Neural cell (in vitro differentiated cells): ENCODE data around the gene SLC4A1. TPM values are rescaled to one million over a fixed set of nuclear protein-coding genes. Genes with fewer than 3 reads are reported as not detected.
A peak's percentile ranks its signal among the peaks of the same experiment; 100 is the strongest.

Source experiments
- H2AFZ ChIP-seq: fragments of 200-600, 300-800 bp; sonication (generic), shearing (Covaris generic); 2 replicates; pipeline ENCODE4 v1.6.0; 2014; ENCODE audit warnings: low read depth, mild to moderate bottlenecking, antibody characterized with exemption, low read length, moderate library complexity
- H3F3A ChIP-seq: fragments of 200-600 bp; shearing (Covaris generic); 2 replicates; pipeline ENCODE4 v1.6.1; 2016; ENCODE audit warnings: mild to moderate bottlenecking, moderate library complexity, mixed read lengths, antibody characterized with exemption, low read length; ENCODE audit not compliant: insufficient read depth, poor library complexity, severe bottlenecking
- H3K27ac ChIP-seq: fragments of 200-600, 300-800 bp; sonication (generic), shearing (Covaris generic); 2 replicates; pipeline ENCODE4 v1.5.1; 2014; ENCODE audit warnings: mild to moderate bottlenecking, low read length, moderate library complexity
- H3K27me3 ChIP-seq: fragments of 300-800, 200-600 bp; sonication (generic), shearing (Covaris generic); 2 replicates; pipeline ENCODE4 v1.6.0; 2014; ENCODE audit warnings: mild to moderate bottlenecking, low read depth, low read length, moderate library complexity; ENCODE audit not compliant: insufficient read depth
- H3K36me3 ChIP-seq: fragments of 300-800, 200-600 bp; sonication (generic), shearing (Covaris generic); 2 replicates; pipeline ENCODE4 v1.5.1; 2014; ENCODE audit warnings: mild to moderate bottlenecking, antibody characterized with exemption, low read length, moderate library complexity; ENCODE audit not compliant: insufficient read depth
- H3K4me2 ChIP-seq: fragments of 300-800, 200-600 bp; sonication (generic), shearing (Covaris generic); 2 replicates; pipeline ENCODE4 v1.6.0; 2014; ENCODE audit warnings: mild to moderate bottlenecking, low read length
- H3K4me3 ChIP-seq: fragments of 300-800, 200-600 bp; sonication (generic), shearing (Covaris generic); 2 replicates; pipeline ENCODE4 v1.5.1; 2014; ENCODE audit warnings: mild to moderate bottlenecking, low read length, moderate library complexity
- H3K79me2 ChIP-seq: fragments of 200-600 bp; shearing (Covaris generic); replicated peaks from 2 replicates; pipeline ENCODE4 v1.6.0; 2014; ENCODE audit warnings: mild to moderate bottlenecking, low read length, moderate library complexity; ENCODE audit not compliant: insufficient read depth
- H3K9ac ChIP-seq: fragments of 300-800, 200-600 bp; sonication (generic), shearing (Covaris generic); 2 replicates; pipeline ENCODE4 v1.6.1; 2016; ENCODE audit warnings: mild to moderate bottlenecking, low read length, mixed read lengths
- H3K9me2 ChIP-seq: fragments of 200-600 bp; shearing (Covaris generic); 2 replicates; pipeline ENCODE4 v1.6.1; 2016; ENCODE audit warnings: mild to moderate bottlenecking, low read length, mixed read lengths; ENCODE audit not compliant: insufficient read depth
- H3K9me3 ChIP-seq: fragments of 200-600, 300-800 bp; sonication (generic), shearing (Covaris generic); 2 replicates; pipeline ENCODE4 v1.6.1; 2016; ENCODE audit warnings: mild to moderate bottlenecking, mixed run types, low read length, moderate library complexity, mixed read lengths
- H4K20me1 ChIP-seq: fragments of 200-600 bp; shearing (Covaris generic); 2 replicates; pipeline ENCODE4 v1.6.1; 2016; ENCODE audit warnings: mild to moderate bottlenecking, mixed run types; ENCODE audit not compliant: insufficient read depth
- EP300 ChIP-seq: fragments of 450-650 bp; conservative IDR thresholded peaks from 2 replicates; pipeline ENCODE4 v1.6.1; 2014; ENCODE audit warnings: antibody characterized with exemption, mild to moderate bottlenecking, moderate library complexity; ENCODE audit not compliant: poor library complexity, severe bottlenecking
- EZH2 ChIP-seq: fragments of 200-600, 300-800 bp; shearing (Covaris generic), sonication (generic); IDR thresholded peaks from 2 replicates; pipeline ENCODE4 v1.6.1; 2014; ENCODE audit warnings: antibody characterized with exemption, low read length, borderline replicate concordance, mild to moderate bottlenecking; ENCODE audit not compliant: insufficient read depth, poor library complexity, severe bottlenecking
- MXI1 ChIP-seq: fragments of 450-650 bp; conservative IDR thresholded peaks from 2 replicates; pipeline ENCODE4 v1.6.1; 2014; ENCODE audit warnings: antibody characterized with exemption, mild to moderate bottlenecking; ENCODE audit not compliant: poor library complexity, severe bottlenecking
- POLR2AphosphoS5 ChIP-seq: IDR thresholded peaks from 2 replicates; pipeline ENCODE4 v1.6.1; 2012
- RAD21 ChIP-seq: fragments of 450-650 bp; conservative IDR thresholded peaks from 2 replicates; pipeline ENCODE4 v1.6.1; 2014; ENCODE audit warnings: antibody characterized with exemption, mild to moderate bottlenecking, moderate library complexity
- REST ChIP-seq: IDR thresholded peaks from 2 replicates; pipeline ENCODE4 v1.6.1; 2012; ENCODE audit warnings: borderline replicate concordance
- SMC3 ChIP-seq: fragments of 450-650 bp; conservative IDR thresholded peaks from 2 replicates; pipeline ENCODE4 v1.6.1; 2014; ENCODE audit warnings: antibody characterized with exemption, mild to moderate bottlenecking, moderate library complexity; ENCODE audit not compliant: poor library complexity
- TAF1 ChIP-seq: IDR thresholded peaks from 2 replicates; pipeline ENCODE4 v1.6.1; 2012; ENCODE audit warnings: low read depth
- polyA plus RNA-seq: library from polyadenylated mRNA; depleted of rRNA; stranded (reverse); fragments of >200 nt; gene quantifications from 2 replicates; pipeline ENCODE4 v1.2.3, GENCODE V29; 2014
- TF ChIP-seq, protein P1 (sequence below): fragments of 450-650 bp; IDR thresholded peaks from 2 replicates; pipeline ENCODE4 v1.5.1; 2014; ENCODE audit warnings: antibody characterized with exemption, mild to moderate bottlenecking, moderate library complexity; ENCODE audit not compliant: poor library complexity, severe bottlenecking

SLC4A1 gene
- polyA plus RNA-seq, 1 donor from 2014 or later: 0.05 TPM

GRCh38 chr17:44218344-44219107 lies 49.4 kb downstream of the SLC4A1 start:
- Histone ChIP-seq H3K79me2 (peaks cover 29% of the 10 kb centered on the region), H3K9me2 (no peaks in the 10 kb centered on the region), H3K36me3 (peaks cover 19% of the 10 kb centered on the region), H3F3A (no peaks in the 10 kb centered on the region), H3K4me2 (peak overlapping the region; percentile 94), H3K27ac (peak overlapping the region; percentile 73), H3K9ac (peak overlapping the region; percentile 99), H3K9me3 (no peaks in the 10 kb centered on the region), H2AFZ (no peak overlapping the region), H4K20me1 (peaks cover 24% of the 10 kb centered on the region), H3K4me3 (peak overlapping the region; percentile 97), H3K27me3 (no peaks in the 10 kb centered on the region)
- TF ChIP-seq RAD21 (peak; percentile 57), POLR2AphosphoS5 (peak; percentile 73), EZH2 (no peak), SMC3 (peak; percentile 68), REST (peak; percentile 15), TAF1 (no peak), MXI1 (peak; percentile 45), EP300 (no peak)
- TF ChIP-seq, protein P1, sequence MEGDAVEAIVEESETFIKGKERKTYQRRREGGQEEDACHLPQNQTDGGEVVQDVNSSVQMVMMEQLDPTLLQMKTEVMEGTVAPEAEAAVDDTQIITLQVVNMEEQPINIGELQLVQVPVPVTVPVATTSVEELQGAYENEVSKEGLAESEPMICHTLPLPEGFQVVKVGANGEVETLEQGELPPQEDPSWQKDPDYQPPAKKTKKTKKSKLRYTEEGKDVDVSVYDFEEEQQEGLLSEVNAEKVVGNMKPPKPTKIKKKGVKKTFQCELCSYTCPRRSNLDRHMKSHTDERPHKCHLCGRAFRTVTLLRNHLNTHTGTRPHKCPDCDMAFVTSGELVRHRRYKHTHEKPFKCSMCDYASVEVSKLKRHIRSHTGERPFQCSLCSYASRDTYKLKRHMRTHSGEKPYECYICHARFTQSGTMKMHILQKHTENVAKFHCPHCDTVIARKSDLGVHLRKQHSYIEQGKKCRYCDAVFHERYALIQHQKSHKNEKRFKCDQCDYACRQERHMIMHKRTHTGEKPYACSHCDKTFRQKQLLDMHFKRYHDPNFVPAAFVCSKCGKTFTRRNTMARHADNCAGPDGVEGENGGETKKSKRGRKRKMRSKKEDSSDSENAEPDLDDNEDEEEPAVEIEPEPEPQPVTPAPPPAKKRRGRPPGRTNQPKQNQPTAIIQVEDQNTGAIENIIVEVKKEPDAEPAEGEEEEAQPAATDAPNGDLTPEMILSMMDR: peak; percentile 72

GRCh38 chr17:44217738-44218343 lies 50.1 kb downstream of the SLC4A1 start:
- Histone ChIP-seq H3K27ac (peak overlapping the region; percentile 73), H3K4me3 (peak overlapping the region; percentile 97), H4K20me1 (peaks cover 24% of the 10 kb centered on the region), H3K9ac (peak overlapping the region; percentile 99), H3K9me2 (no peaks in the 10 kb centered on the region), H2AFZ (no peak overlapping the region), H3K79me2 (peaks cover 29% of the 10 kb centered on the region), H3K27me3 (no peaks in the 10 kb centered on the region), H3K4me2 (peak overlapping the region; percentile 94), H3K36me3 (peaks cover 19% of the 10 kb centered on the region), H3K9me3 (no peaks in the 10 kb centered on the region), H3F3A (no peaks in the 10 kb centered on the region)
- TF ChIP-seq REST: no peak
- TF ChIP-seq RAD21: no peak
- no peak for TF ChIP-seq EZH2
- no peak for TF ChIP-seq TAF1
- TF ChIP-seq, protein P1: no peak
- TF ChIP-seq SMC3: no peak
- TF ChIP-seq EP300: no peak
- TF ChIP-seq POLR2AphosphoS5: no peak
- TF ChIP-seq MXI1: no peak
